ENCODE results near the gene ATP6V1G1. TPM values are rescaled to one million over a fixed set of nuclear protein-coding genes. Genes with fewer than 3 reads are reported as not detected.

ATP6V1G1 gene
- total and polyA plus RNA-seq, 2 of the 13 experiments (the other 11 are each of a cell fraction or from before 2014, with no cell fraction given), result 108 to 158 TPM

DNA sequence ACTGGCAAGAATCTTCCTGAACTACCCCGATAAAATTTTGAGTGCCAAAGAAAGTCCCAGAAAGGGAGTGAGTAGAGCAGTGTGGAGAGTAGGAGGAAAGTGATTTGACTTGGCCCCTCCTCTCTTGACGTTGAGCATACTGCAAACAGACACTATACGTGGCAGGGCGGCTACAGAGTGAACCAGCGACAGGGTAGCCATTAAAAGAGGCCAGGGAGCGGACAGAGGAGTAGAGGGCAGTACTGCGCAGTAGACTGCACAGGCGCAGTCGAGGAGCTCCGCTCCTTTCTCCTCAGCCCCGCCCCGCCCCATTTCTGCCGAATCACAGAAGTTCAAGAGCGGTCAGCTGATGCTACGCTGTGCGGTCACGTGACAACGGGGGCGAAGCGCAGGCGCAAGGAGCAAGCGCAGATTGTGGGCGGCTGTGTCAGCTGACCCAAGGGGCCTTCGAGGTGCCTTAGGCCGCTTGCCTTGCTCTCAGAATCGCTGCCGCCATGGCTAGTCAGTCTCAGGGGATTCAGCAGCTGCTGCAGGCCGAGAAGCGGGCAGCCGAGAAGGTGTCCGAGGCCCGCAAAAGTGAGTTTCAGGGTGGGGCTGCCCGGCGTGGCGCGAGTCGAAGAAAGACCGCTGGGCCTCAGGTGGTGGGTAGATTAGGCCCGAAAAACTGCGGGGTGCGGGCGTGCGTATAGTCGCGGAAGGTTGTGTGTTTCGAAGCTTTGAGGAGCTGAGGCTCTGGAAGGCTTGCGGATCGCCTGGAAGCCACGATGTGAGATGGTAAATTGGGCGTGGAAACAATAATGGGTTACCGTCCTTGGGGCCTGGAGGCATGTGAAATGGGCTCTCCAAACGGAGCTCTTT, at the start of gene ATP6V1G1 (continued):
- TF ChIP-seq RELA (CRISPR knock-in tag; IDR thresholded peaks at IDR 0.05) (0 out of 2 replicates have a peak, but pooled peaks have one; percentile 53), SP1 (IDR thresholded peaks at IDR 0.05) (no peak), SP1 (CRISPR knock-in tag; IDR thresholded peaks at IDR 0.05) (peak; percentile 68), ZBTB3 (CRISPR knock-in tag; IDR thresholded peaks at IDR 0.05; ENCODE audit: borderline replicate concordance, low read depth) (no peak), NBN (conservative IDR thresholded peaks at IDR 0.05) (no peak), SRSF4 (IDR thresholded peaks at IDR 0.05; ENCODE audit: low read depth, low read length, poor library complexity, severe bottlenecking) (no peak), GTF2F1 (IDR thresholded peaks at IDR 0.05; ENCODE audit: low read length) (peak; percentile 62; the same call in 1 of the 2 replicates), ZNF572 (CRISPR knock-in tag; IDR thresholded peaks at IDR 0.05) (no peak), GLI4 (CRISPR knock-in tag; IDR thresholded peaks at IDR 0.05; ENCODE audit: borderline replicate concordance) (peak; percentile 93), ZFP90 (CRISPR knock-in tag; IDR thresholded peaks at IDR 0.05; ENCODE audit: borderline replicate concordance) (peak; percentile 93), ZNF569 (CRISPR knock-in tag; IDR thresholded peaks at IDR 0.05; ENCODE audit: borderline replicate concordance) (peak; percentile 56; the same call in 1 of the 2 replicates), USF2 (IDR thresholded peaks at IDR 0.05; ENCODE audit: low read depth, low read length) (peak; percentile 100), USF2 (CRISPR knock-in tag; IDR thresholded peaks at IDR 0.05; ENCODE audit: borderline replicate concordance) (peak; percentile 100), MEIS2 (CRISPR knock-in tag; IDR thresholded peaks at IDR 0.05) (peak; percentile 52), ZNF607 (CRISPR knock-in tag; IDR thresholded peaks at IDR 0.05; ENCODE audit: borderline replicate concordance) (peak; percentile 91; the same call in 1 of the 2 replicates), ZFP36L1 (CRISPR knock-in tag; IDR thresholded peaks at IDR 0.05) (peak; percentile 79; the same call in 1 of the 2 replicates), MZF1 (CRISPR knock-in tag; IDR thresholded peaks at IDR 0.05; ENCODE audit: borderline replicate concordance) (no peak), ZBTB37 (CRISPR knock-in tag; IDR thresholded peaks at IDR 0.05) (no peak), NFIB (CRISPR knock-in tag; IDR thresholded peaks at IDR 0.05; ENCODE audit: borderline replicate concordance) (no peak), ZNF331 (CRISPR knock-in tag; IDR thresholded peaks at IDR 0.05) (peak; percentile 62; the same call in 1 of the 2 replicates)
- TF ChIP-seq, protein P1, sequence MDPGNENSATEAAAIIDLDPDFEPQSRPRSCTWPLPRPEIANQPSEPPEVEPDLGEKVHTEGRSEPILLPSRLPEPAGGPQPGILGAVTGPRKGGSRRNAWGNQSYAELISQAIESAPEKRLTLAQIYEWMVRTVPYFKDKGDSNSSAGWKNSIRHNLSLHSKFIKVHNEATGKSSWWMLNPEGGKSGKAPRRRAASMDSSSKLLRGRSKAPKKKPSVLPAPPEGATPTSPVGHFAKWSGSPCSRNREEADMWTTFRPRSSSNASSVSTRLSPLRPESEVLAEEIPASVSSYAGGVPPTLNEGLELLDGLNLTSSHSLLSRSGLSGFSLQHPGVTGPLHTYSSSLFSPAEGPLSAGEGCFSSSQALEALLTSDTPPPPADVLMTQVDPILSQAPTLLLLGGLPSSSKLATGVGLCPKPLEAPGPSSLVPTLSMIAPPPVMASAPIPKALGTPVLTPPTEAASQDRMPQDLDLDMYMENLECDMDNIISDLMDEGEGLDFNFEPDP (CRISPR knock-in tag; conservative IDR thresholded peaks at IDR 0.05), result no peak
